ENCODE data around the gene PPP1R12B.
"Not testable (repeated sequence)": the region's sequence is repeated elsewhere in the genome, so short reads cannot be mapped to it uniquely, and the experiment has no call there.

GRCh38 chr1:202505880-202506575 is 157.5 kb downstream of the PPP1R12B start:
- not testable (repeated sequence) for TF ChIP-seq CTCF (IDR thresholded peaks at IDR 0.05; ENCODE audit: poor library complexity); EZH2 (IDR thresholded peaks at IDR 0.05; ENCODE audit: borderline replicate concordance); EZH2phosphoT487 (IDR thresholded peaks at IDR 0.05; ENCODE audit: low read depth, severe bottlenecking, unreplicated experiment)
